IPS DF 4.7 (cell line): ENCODE data around the gene FBRS.
"Not testable (repeated sequence)": the region's sequence is repeated elsewhere in the genome, so short reads cannot be mapped to it uniquely, and the experiment has no call there.

Source experiments
- DNase-seq: peaks from one replicate; pipeline ENCODE4 v3.0.0-alpha.2; 2013; ENCODE audit warnings: low spot score; ENCODE audit errors: extremely low read depth

The FBRS gene

DNA sequence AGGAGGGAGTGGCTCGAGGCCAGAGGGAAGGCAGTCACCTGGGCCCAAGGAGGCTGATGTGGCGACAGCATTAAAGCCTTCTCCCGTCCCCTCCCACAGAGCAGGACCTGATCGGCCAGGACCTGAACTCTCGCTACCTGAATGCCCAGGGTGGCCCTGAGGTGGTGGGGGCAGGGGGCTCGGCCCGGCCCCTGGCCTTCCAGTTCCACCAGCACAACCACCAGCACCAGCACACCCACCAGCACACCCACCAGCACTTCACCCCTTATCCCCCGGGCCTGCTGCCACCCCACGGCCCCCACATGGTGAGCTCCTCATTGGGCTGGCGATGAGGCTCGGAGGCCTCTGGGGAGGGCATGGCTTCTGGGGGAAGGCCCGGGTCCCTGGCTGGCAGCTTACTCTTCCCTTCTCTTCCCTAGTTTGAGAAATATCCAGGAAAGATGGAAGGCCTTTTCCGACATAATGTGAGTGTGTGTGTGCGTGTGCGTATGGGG is 6.4 kb downstream of the FBRS start:
- DNase-seq, result no peak

GRCh38 chr16:30665155-30665829 is 7.1 kb downstream of the FBRS start:
- DNase-seq, result no peak

GRCh38 chr16:30665830-30666190 is 7.6 kb downstream of the FBRS start:
- no peak for DNase-seq

DNA sequence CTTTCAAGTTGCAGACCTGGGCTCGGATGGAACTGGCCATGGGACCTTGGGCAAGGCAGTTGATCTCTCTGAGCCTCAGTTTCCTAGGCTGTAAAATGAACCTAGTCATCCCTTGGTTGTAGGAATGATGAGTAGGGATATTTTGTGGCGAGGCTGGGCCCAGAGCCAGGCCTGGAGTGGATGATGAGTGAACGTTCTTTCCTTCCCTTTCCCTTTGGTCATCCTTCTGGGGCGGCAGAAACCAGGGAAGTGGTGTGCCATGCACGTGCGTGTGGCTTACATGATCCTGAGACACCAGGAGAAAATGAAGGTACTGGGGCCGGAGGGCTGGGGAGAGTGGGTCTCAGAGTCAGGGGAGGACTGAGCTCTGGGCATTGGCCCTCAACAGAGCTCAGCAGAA is 8.4 kb downstream of the FBRS start:
- DNase-seq, result no peak

GRCh38 chr16:30667361-30667905 is 9.2 kb downstream of the FBRS start:
- no peak for DNase-seq

- DNase-seq, result no peak
Observed at GRCh38 chr16:30668393-30668792, 10.2 kb downstream of the FBRS start.

DNA sequence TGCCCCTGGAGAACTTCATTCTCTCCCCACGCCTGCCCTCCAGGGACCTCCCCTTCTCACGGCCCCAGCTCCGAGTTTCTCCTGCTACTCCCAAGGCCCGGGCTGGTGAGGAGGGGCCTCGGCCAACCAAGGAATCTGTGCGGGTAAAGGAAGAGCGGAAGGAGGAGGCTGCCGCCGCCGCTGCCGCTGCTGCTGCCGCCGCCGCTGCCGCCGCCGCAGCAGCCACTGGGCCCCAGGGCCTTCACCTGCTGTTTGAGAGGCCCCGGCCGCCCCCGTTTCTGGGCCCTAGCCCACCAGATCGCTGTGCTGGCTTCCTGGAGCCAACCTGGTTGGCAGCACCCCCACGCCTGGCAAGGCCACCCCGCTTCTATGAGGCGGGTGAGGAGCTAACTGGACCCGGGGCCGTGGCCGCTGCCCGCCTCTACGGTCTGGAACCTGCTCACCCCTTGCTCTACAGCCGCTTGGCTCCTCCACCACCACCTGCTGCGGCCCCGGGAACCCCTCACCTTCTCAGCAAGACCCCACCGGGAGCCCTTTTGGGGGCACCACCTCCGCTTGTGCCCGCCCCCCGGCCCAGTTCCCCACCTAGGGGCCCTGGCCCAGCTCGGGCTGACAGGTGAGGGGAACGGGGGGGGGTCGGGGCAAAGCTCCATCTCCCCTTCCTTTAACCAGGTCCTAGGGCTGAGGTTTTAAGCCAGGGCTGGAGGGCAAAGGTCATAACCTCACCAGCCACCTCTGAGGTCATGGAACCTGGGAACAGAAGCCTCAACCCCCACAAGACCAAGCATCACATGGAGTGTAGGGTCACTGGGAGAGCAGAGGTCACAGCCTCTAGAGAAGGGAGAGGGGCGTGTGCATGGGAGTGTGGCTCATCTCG is 11.0 kb downstream of the FBRS start:
- DNase-seq, result no peak

GRCh38 chr16:30669903-30670824 is 11.9 kb downstream of the FBRS start:
- no peak for DNase-seq

- DNase-seq, result no peak
Observed at GRCh38 chr16:30675143-30675542, 16.9 kb downstream of the FBRS start.

GRCh38 chr16:30677931-30678585 is 19.8 kb downstream of the FBRS start:
- DNase-seq, result peak; percentile 91

DNA sequence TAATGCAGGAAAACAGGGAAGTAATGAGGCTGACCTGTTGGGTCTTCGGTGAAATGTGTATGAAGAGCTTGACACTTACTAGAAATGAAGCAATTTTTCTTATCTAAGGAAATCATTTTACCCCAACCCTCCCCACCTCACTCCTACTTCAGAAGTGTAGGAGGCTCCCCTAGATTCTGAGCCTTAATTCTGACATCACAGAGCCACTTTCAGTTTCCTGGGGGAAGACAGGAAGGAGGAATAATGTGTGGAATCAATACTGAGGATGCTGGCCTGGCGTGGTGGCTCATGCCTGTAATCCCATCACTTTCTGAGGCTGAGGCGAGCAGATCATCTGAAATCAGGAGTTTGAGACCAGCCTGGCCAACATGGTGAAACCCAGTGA is 20.3 kb downstream of the FBRS start:
- DNase-seq, result no peak

- no peak for DNase-seq
Observed at GRCh38 chr16:30680326-30680725, 22.1 kb downstream of the FBRS start.

DNA sequence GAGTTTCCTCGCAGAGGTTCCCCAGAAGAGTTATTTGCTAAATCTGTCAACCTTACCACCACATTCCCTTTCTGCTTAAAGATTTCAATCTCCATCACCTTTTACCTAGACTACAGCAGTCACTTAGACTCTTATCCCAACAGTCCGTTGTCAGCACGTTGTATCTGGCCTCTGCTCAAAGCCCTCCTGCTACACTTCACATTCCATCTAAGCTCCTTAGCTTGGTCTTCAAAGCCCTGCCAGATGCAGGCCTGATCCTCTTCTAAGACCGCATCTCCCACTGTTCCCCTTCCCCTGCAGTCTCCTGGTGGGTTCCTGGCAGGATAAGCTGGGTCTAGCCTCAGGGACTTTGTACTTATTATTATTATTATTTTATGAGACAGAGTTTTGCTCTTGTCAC is 30.5 kb downstream of the FBRS start:
- DNase-seq, result no peak

- no peak for DNase-seq
Observed at GRCh38 chr16:30691907-30692306, 33.7 kb downstream of the FBRS start.

DNA sequence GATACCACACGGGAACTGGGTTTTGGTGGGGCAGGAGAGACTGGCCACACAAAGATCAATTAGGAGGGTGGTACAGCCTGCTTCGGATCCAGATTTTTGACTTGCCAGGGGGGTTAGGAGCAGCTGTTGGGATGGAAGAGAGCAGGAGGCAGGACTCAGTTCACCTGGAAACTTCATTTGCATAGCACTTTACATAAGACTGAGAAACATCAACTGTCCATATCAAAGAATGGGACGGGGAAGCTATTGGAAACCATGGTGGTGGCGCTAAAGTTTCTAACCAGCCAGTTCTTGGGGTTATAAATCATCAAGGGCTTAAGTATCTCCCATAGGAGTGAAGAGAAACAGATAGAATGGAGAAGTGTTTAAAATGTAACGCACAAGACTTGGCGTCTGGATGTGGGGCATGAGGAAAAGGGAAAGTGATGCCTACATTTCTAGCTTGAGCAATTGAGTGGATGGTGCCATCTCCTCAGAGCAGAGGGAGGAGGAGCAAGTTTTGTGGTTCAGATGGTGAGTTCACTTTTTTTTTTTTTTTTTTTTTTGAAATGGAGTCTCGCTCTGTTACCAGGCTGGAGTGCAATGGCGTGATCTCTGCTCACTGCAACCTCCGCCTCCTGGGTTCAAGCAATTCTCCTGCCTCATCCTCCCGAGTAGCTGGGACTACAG is 34.3 kb downstream of the FBRS start:
- DNase-seq, result no peak

DNA sequence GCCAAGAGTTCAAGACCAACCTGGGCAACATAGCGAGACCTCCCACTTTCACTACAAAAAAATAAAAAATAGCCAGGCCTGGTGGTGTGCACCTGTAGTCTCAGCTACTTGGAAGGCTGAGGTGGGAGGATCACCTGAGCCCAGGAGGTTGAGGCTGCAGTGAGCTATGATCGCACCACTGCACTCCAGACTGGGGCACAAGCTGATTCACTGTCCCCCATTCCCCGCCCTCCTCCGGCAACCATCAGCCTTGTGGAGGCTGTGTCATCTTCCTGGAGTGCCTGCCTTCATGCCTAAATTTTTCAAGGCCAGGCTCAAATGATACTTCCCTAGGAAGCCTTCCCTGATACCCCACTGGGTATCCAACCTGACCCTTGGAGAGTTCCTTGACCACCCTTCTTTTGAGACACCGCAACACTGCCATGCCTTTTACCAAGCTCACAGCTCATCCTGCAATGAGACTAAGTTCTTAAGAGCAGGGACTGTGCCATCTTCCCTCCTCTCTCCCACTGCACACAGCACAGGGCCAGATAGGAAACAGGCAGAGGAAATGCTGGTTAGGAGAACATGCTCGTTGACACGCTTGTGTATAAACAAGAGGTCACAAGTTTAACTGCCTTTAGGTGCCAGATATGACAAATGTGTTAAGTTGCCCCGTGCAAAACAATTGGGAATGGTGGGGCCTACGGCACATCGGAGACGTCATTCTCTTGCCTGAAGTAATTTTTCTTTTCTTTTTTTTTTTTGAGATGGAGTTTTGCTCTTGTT is 36.9 kb downstream of the FBRS start:
- no peak for DNase-seq

GRCh38 chr16:30696646-30697045 is 38.4 kb downstream of the FBRS start:
- not testable (repeated sequence) for DNase-seq

DNA sequence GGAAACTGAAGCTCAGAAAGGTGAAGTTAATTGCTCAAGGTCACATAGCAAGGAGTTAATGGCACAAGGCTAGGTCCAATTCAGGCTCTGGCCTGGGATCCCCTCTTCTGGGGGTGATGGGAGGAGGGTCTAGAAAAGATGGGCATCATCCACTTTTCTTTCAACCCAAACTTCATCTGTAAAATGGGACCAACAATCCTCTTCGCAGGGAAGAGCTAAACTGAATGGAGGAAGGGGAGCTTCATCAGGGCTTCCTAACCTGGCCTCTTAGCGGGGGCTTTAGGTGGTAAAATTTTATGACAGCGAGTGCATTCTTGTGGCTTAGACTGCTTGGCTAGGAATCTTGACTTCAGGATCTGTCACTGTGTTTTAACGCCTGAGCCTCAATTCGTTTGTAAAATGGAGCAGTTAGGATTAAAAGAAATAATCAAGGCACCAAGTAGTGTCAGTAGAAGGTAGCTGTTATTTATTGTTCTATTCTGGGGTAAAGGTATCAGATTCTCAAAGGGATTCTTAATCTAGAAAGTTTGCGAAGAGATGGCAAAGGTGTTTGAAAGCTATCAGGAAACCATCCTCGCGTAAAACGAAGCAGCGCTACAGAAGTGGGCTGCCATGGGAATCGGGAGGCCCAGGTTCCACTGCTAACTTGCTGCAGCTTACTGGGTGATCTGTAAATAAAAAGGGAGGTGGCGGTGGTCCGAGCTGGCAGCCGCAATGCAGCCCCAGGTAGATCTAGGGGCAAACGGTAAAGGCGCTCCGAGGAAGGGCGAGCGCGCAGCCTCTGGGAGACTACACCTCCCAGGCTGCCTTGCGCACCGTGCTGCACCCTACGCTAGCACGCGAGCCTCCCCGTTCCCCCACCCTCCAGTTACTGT is 39.3 kb downstream of the FBRS start:
- no peak for DNase-seq
